H9 (cell line): ENCODE data around the gene RAB25. TPM values are rescaled to one million over a fixed set of nuclear protein-coding genes. Genes with fewer than 3 reads are reported as not detected.

Experiments used
- DNase-seq: peaks from one replicate; pipeline ENCODE4 v3.0.0-alpha.2; 2017
- H2AFZ ChIP-seq: one replicate; pipeline ENCODE4 v1.6.1; 2013; ENCODE audit warnings: mild to moderate bottlenecking, low read length, control low read depth, moderate library complexity
- H2AK5ac ChIP-seq: 2 replicates; pipeline ENCODE4 v1.6.1; 2013; ENCODE audit warnings: low read length, control low read depth, mixed read lengths; ENCODE audit not compliant: insufficient read length
- H2BK120ac ChIP-seq: one replicate; pipeline ENCODE4 v1.6.1; 2013; ENCODE audit warnings: low read depth, mild to moderate bottlenecking, low read length, control low read depth, inconsistent platforms; ENCODE audit not compliant: poor library complexity, severe bottlenecking
- H2BK12ac ChIP-seq: 2 replicates; pipeline ENCODE4 v1.6.1; 2013; ENCODE audit warnings: low read length, control low read depth, mixed read lengths, low read depth; ENCODE audit not compliant: insufficient read length
- H2BK15ac ChIP-seq: 2 replicates; pipeline ENCODE4 v1.6.1; 2013; ENCODE audit warnings: low read depth, low read length, control low read depth
- H2BK20ac ChIP-seq: one replicate; pipeline ENCODE4 v1.6.1; 2013; ENCODE audit warnings: low read depth, mild to moderate bottlenecking, low read length, control low read depth, inconsistent platforms; ENCODE audit not compliant: poor library complexity, severe bottlenecking
- H2BK5ac ChIP-seq: 2 replicates; pipeline ENCODE4 v1.6.1; 2013; ENCODE audit warnings: low read length, control low read depth, mixed read lengths; ENCODE audit not compliant: insufficient read length
- H3K14ac ChIP-seq: 2 replicates; pipeline ENCODE4 v1.6.1; 2013; ENCODE audit warnings: low read length, control low read depth; ENCODE audit not compliant: insufficient read depth
- H3K18ac ChIP-seq: 2 replicates; pipeline ENCODE4 v1.6.1; 2013; ENCODE audit warnings: low read depth, mild to moderate bottlenecking, mixed read lengths, low read length, control low read depth; ENCODE audit not compliant: insufficient read length
- H3K23ac ChIP-seq: 2 replicates; pipeline ENCODE4 v1.6.1; 2013; ENCODE audit warnings: low read length, control low read depth, mixed read lengths, low read depth; ENCODE audit not compliant: insufficient read length
- H3K23me2 ChIP-seq: 2 replicates; pipeline ENCODE4 v1.6.1; 2013; ENCODE audit warnings: low read depth, mild to moderate bottlenecking, mixed read lengths, low read length, control low read depth; ENCODE audit not compliant: insufficient read length, poor library complexity, severe bottlenecking
- H3K27ac ChIP-seq: 2 replicates; pipeline ENCODE4 v1.5.1; 2013; ENCODE audit warnings: low read length, control low read depth, mixed read lengths, low read depth; ENCODE audit not compliant: insufficient read length
- H3K27me3 ChIP-seq: 2 replicates; pipeline ENCODE4 v1.6.1; 2013; ENCODE audit warnings: low read length, control low read depth, inconsistent platforms; ENCODE audit not compliant: insufficient read depth
- H3K4ac ChIP-seq: 2 replicates; pipeline ENCODE4 v1.6.1; 2013; ENCODE audit warnings: low read depth, mild to moderate bottlenecking, control low read depth, inconsistent platforms, low read length, moderate library complexity
- H3K4me1 ChIP-seq: 2 replicates; pipeline ENCODE4 v1.6.1; 2013; ENCODE audit warnings: low read length, control low read depth, inconsistent platforms; ENCODE audit not compliant: insufficient read depth
- H3K4me2 ChIP-seq: 2 replicates; pipeline ENCODE4 v1.6.1; 2013; ENCODE audit warnings: low read length, control low read depth, mixed read lengths; ENCODE audit not compliant: insufficient read length, insufficient read depth
- H3K56ac ChIP-seq: 2 replicates; pipeline ENCODE4 v1.6.1; 2013; ENCODE audit warnings: low read depth, mild to moderate bottlenecking, mixed read lengths, low read length, control low read depth; ENCODE audit not compliant: insufficient read length
- H3K79me1 ChIP-seq: 2 replicates; pipeline ENCODE4 v1.6.1; 2013; ENCODE audit warnings: low read depth, mild to moderate bottlenecking, moderate library complexity, low read length, control low read depth, inconsistent platforms; ENCODE audit not compliant: insufficient read depth, poor library complexity, severe bottlenecking
- H3K79me2 ChIP-seq: 2 replicates; pipeline ENCODE4 v1.6.1; 2013; ENCODE audit warnings: low read length, control low read depth, inconsistent platforms; ENCODE audit not compliant: insufficient read depth
- H3K9ac ChIP-seq: 2 replicates; pipeline ENCODE4 v1.6.1; 2013; ENCODE audit warnings: low read length, control low read depth, mixed read lengths; ENCODE audit not compliant: insufficient read length; ENCODE audit errors: extremely low read depth
- H3K9me3 ChIP-seq: one replicate; pipeline ENCODE4 v1.6.1; 2013; ENCODE audit warnings: low read depth, low read length, inconsistent platforms; ENCODE audit not compliant: control insufficient read depth
- H3T11ph ChIP-seq: one replicate; pipeline ENCODE4 v1.6.1; 2013; ENCODE audit warnings: mild to moderate bottlenecking, low read length, control low read depth, inconsistent platforms
- H4K20me1 ChIP-seq: one replicate; pipeline ENCODE4 v1.6.1; 2013; ENCODE audit not compliant: control insufficient read depth, insufficient read length, insufficient read depth
- H4K5ac ChIP-seq: 2 replicates; pipeline ENCODE4 v1.6.1; 2013; ENCODE audit warnings: low read depth, mild to moderate bottlenecking, mixed read lengths, low read length, control low read depth; ENCODE audit not compliant: insufficient read length
- H4K8ac ChIP-seq: replicated peaks from 2 replicates; pipeline ENCODE4 v1.6.1; 2013; ENCODE audit warnings: low read length, control low read depth, mixed read lengths, low read depth; ENCODE audit not compliant: insufficient read length
- H4K91ac ChIP-seq: 2 replicates; pipeline ENCODE4 v1.6.1; 2013; ENCODE audit warnings: low read depth, mild to moderate bottlenecking, moderate library complexity, mixed read lengths, low read length, control low read depth; ENCODE audit not compliant: insufficient read length
- H3K27ac Mint-ChIP-seq, 3 experiments: 2 replicates in 2 of 3; 3 replicates in 1 of 3; pipeline ENCODE4 v1.8.0; 2020 to 2021; ENCODE audit warnings: mixed read lengths in 3 of 3, mild to moderate bottlenecking in 1 of 3, moderate library complexity in 1 of 3
- H3K27me3 Mint-ChIP-seq: 2 replicates; pipeline ENCODE4 v1.8.0; 2021; ENCODE audit warnings: low read depth, mild to moderate bottlenecking, moderate library complexity, mixed read lengths
- H3K36me3 Mint-ChIP-seq, 3 experiments: 2 replicates in 2 of 3; 3 replicates in 1 of 3; pipeline ENCODE4 v1.8.0; 2020 to 2021; ENCODE audit warnings: low read depth in 3 of 3, mixed read lengths in 3 of 3; ENCODE audit not compliant: insufficient read depth in 1 of 3
- H3K4me1 Mint-ChIP-seq, 2 experiments: 2 replicates each; pipeline ENCODE4 v1.8.0; 2020; ENCODE audit warnings: mixed read lengths in 2 of 2
- H3K4me3 Mint-ChIP-seq, 2 experiments: 2 replicates in 1 of 2; 3 replicates in 1 of 2; pipeline ENCODE4 v1.8.0; 2020 to 2021; ENCODE audit warnings: mild to moderate bottlenecking in 2 of 2, mixed read lengths in 2 of 2, moderate library complexity in 1 of 2
- H3K9me3 Mint-ChIP-seq, 2 experiments: 2 replicates in 1 of 2; 3 replicates in 1 of 2; pipeline ENCODE4 v1.8.0; 2020; ENCODE audit warnings: mild to moderate bottlenecking in 2 of 2, mixed read lengths in 2 of 2, moderate library complexity in 1 of 2
- WGBS: extraction: QIAGEN DNeasy Blood & Tissue Kit; methylation state at CpG from one replicate; pipeline ENCODE4 v1.1.7; 2013; ENCODE audit warnings: missing lambda C conversion rate, low lambda C conversion rate, mixed read lengths; ENCODE audit not compliant: insufficient read length; ENCODE audit errors: extremely low coverage; 5-methylcytosine and 5-hydroxymethylcytosine counted together
- total RNA-seq: library from RNA; stranded (reverse); gene quantifications from 2 replicates; pipeline ENCODE4 v1.2.1, GENCODE V29; 2021
- TF ChIP-seq, protein P1 (sequence below): fragments of 200-600 bp; sonication (generic); conservative IDR thresholded peaks from 3 replicates; pipeline ENCODE4 v1.8.0; 2021; ENCODE audit warnings: antibody characterized with exemption, mild to moderate bottlenecking

The RAB25 gene
- total RNA-seq, 1 experiment from 2014 or later: 43.1 TPM

DNA sequence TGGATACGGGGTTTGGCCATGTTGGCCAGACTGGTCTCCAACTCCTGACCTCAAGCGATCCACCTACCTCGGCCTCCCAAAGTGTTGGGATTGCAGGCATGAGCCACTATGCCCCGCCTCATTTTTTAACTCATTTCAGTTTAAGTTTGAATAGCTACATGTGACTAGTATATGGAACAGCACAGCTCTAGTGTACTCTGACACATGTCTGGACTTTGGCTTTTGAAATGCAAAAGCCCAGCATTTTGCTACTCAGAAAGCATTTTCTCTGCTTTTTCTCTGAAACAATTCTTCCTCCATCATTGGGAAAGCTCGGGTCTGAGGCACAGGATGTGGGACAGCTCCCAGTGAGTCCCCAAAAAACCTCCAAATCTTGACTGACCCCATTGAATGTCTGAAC lies 36.2 kb upstream of the RAB25 start:
- Histone ChIP-seq H3K4me2 (no peak overlapping the region), H3K4me1 (peaks cover 2% of the 10 kb centered on the region; the same call in 1 of the 2 replicates)
- WGBS: no CpG with 5 or more reads among the region's 5 CpGs

More for the DNA sequence above, 36.2 kb upstream of the RAB25 start:
- Mint-ChIP-seq H3K9me3 (no peaks in the 10 kb centered on the region), H3K36me3 (peaks cover 6 to 7% (median 6%) of the 10 kb centered on the region in 3 experiments; a peak in 6 of 7 replicates), H3K27ac (no peak overlapping the region), H3K4me3 (no peak overlapping the region), H3K27me3 (peaks cover 32% of the 10 kb centered on the region), H3K4me1 (peaks cover 11 to 16% of the 10 kb centered on the region in 2 experiments)
- H3K9me3 ChIP-seq: no peaks in the 10 kb centered on the region
- H2BK12ac ChIP-seq: no peak overlapping the region
- no peak overlapping the region for H2BK5ac ChIP-seq
- no peaks in the 10 kb centered on the region for H4K20me1 ChIP-seq
- no peak overlapping the region for H3K23ac ChIP-seq
- H3K23me2 ChIP-seq: peaks cover 5% of the 10 kb centered on the region
- H4K8ac ChIP-seq: no peak overlapping the region
- no peak overlapping the region for H3K56ac ChIP-seq
- H2BK15ac ChIP-seq: no peak overlapping the region
- H4K5ac ChIP-seq: no peak overlapping the region
- H2AFZ ChIP-seq: no peak overlapping the region
- H3K9ac ChIP-seq: no peak overlapping the region
- H4K91ac ChIP-seq: no peak overlapping the region
- no peak overlapping the region for H3T11ph ChIP-seq
- H3K27ac ChIP-seq: no peak overlapping the region
- H3K14ac ChIP-seq: no peak overlapping the region
- no peak for DNase-seq
- no peaks in the 10 kb centered on the region; the same call in 1 of the 2 replicates for H3K27me3 ChIP-seq
- peaks cover 4% of the 10 kb centered on the region; the same call in 1 of the 2 replicates for H3K79me2 ChIP-seq
- H3K4ac ChIP-seq: no peak overlapping the region
- H2BK20ac ChIP-seq: no peak overlapping the region
- H2BK120ac ChIP-seq: no peak overlapping the region
- TF ChIP-seq, protein P1, sequence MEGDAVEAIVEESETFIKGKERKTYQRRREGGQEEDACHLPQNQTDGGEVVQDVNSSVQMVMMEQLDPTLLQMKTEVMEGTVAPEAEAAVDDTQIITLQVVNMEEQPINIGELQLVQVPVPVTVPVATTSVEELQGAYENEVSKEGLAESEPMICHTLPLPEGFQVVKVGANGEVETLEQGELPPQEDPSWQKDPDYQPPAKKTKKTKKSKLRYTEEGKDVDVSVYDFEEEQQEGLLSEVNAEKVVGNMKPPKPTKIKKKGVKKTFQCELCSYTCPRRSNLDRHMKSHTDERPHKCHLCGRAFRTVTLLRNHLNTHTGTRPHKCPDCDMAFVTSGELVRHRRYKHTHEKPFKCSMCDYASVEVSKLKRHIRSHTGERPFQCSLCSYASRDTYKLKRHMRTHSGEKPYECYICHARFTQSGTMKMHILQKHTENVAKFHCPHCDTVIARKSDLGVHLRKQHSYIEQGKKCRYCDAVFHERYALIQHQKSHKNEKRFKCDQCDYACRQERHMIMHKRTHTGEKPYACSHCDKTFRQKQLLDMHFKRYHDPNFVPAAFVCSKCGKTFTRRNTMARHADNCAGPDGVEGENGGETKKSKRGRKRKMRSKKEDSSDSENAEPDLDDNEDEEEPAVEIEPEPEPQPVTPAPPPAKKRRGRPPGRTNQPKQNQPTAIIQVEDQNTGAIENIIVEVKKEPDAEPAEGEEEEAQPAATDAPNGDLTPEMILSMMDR: no peak
- no peak overlapping the region for H2AK5ac ChIP-seq
- no peak overlapping the region for H3K18ac ChIP-seq
- peaks cover 4% of the 10 kb centered on the region for H3K79me1 ChIP-seq
